ENCODE measurements around the gene CXADR. TPM values are rescaled to one million over a fixed set of nuclear protein-coding genes. Genes with fewer than 3 reads are reported as not detected.

Gene CXADR
- total RNA-seq, 1 experiment from 2014 or later, result 119 TPM

GRCh38 chr21:17612023-17612564 lies 99.3 kb downstream of the CXADR start:
- ChIA-PET CTCF (interaction anchor here (1.3 kb wide), 1 partner anchor 26 kb away, joined by 5 read pairs; no protein-coding TSS in a partner anchor), POLR2A (no interaction called here)
- Mint-ChIP-seq H3K4me1 (peaks cover 26% of the 10 kb centered on the region), H3K4me3 (peak overlapping the region; percentile 87), H3K27me3 (ENCODE audit: low read depth) (peaks cover 20% of the 10 kb centered on the region), H3K9me3 (peaks cover 6% of the 10 kb centered on the region), H3K36me3 (peaks cover 31% of the 10 kb centered on the region), H3K27ac (no peak overlapping the region)
- DNase-seq (ENCODE audit: low spot score) (peak; percentile 16), ATAC-seq (peak; percentile 5)
- no peak for TF ChIP-seq PRDM15 (CRISPR knock-in tag; IDR thresholded peaks at IDR 0.05)
- no peak for TF ChIP-seq TEAD4 (CRISPR knock-in tag; IDR thresholded peaks at IDR 0.05)

- ATAC-seq (peak; percentile 87), DNase-seq (ENCODE audit: low spot score) (peak; percentile 73)
- Mint-ChIP-seq H3K9me3 (peaks cover 6% of the 10 kb centered on the region), H3K36me3 (peaks cover 26% of the 10 kb centered on the region), H3K4me1 (peaks cover 26% of the 10 kb centered on the region), H3K4me3 (peak within 1 kb of the TSS; percentile 87), H3K27ac (peak within 1 kb of the TSS; percentile 80), H3K27me3 (ENCODE audit: low read depth) (peaks cover 20% of the 10 kb centered on the region)
- CTCF ChIA-PET, result interaction anchor here (1.3 kb wide), 1 partner anchor 27 kb away, joined by 5 read pairs; no protein-coding TSS in a partner anchor
- POLR2A ChIA-PET, result no interaction called here
- TF ChIP-seq ATF6 (CRISPR knock-in tag; IDR thresholded peaks at IDR 0.05), result no peak
- TF ChIP-seq FOXK1 (CRISPR knock-in tag; IDR thresholded peaks at IDR 0.05), result 0 out of 2 replicates have a peak, but pooled peaks have one; percentile 62
- no peak for TF ChIP-seq ZNF281 (CRISPR knock-in tag; IDR thresholded peaks at IDR 0.05)
- no peak for TF ChIP-seq ATF3 (CRISPR knock-in tag; conservative IDR thresholded peaks at IDR 0.05)
- TF ChIP-seq NR2C2 (CRISPR knock-in tag; IDR thresholded peaks at IDR 0.05), result no peak
- TF ChIP-seq RORB (CRISPR knock-in tag; IDR thresholded peaks at IDR 0.05), result no peak
- 0 out of 2 replicates have a peak, but pooled peaks have one; percentile 57 for TF ChIP-seq FOXP4 (CRISPR knock-in tag; IDR thresholded peaks at IDR 0.05)
- TF ChIP-seq ZNF263 (CRISPR knock-in tag; IDR thresholded peaks at IDR 0.05; ENCODE audit: low read depth), result no peak
- peak; percentile 56; the same call in 1 of the 2 replicates for TF ChIP-seq ZBTB43 (CRISPR knock-in tag; IDR thresholded peaks at IDR 0.05)
- TF ChIP-seq ZNF423 (CRISPR knock-in tag; IDR thresholded peaks at IDR 0.05), result no peak
- no peak for TF ChIP-seq NFYB (CRISPR knock-in tag; conservative IDR thresholded peaks at IDR 0.05; ENCODE audit: low read depth)
- TF ChIP-seq KAT7 (CRISPR knock-in tag; IDR thresholded peaks at IDR 0.05; ENCODE audit: borderline replicate concordance), result no peak
- 0 out of 2 replicates have a peak, but pooled peaks have one; percentile 6 for TF ChIP-seq ZNF396 (CRISPR knock-in tag; IDR thresholded peaks at IDR 0.05; ENCODE audit: borderline replicate concordance)
- no peak for TF ChIP-seq PRDM15 (CRISPR knock-in tag; IDR thresholded peaks at IDR 0.05)
Measured at GRCh38 chr21:17612565-17613241, 99.9 kb downstream of the CXADR start, which contains the start of gene BTG3. Gene BTG3 (minus strand): TSS chr21:17612901. CDS start chr21:17609144, 3,757 bp downstream.

Data from WTC11 (cell line).